Uterus (tissue), 2 donors: ENCODE data around the gene GPX1.
"Not testable (repeated sequence)": the region's sequence is repeated elsewhere in the genome, so short reads cannot be mapped to it uniquely, and the experiment has no call there.

ENCODE experiments used
- POLR2A ChIP-seq, 2 donors: fragments of 450-650 bp; IDR thresholded peaks; one replicate each; pipeline ENCODE4 v1.6.1; 2016; ENCODE audit warnings: antibody characterized with exemption in 2 of 2, mild to moderate bottlenecking in 1 of 2, moderate library complexity in 1 of 2
- TF ChIP-seq, protein P1 (sequence below), 4 experiments: fragments of 200-600 bp in 2 of 4; fragments of 450-650 bp in 2 of 4; sonication (generic) in 2 of 4; IDR thresholded peaks; one replicate each; pipeline ENCODE4 v1.5.1; 2016 to 2019; ENCODE audit warnings: antibody characterized with exemption in 4 of 4, mild to moderate bottlenecking in 2 of 4, moderate library complexity in 1 of 4

DNA sequence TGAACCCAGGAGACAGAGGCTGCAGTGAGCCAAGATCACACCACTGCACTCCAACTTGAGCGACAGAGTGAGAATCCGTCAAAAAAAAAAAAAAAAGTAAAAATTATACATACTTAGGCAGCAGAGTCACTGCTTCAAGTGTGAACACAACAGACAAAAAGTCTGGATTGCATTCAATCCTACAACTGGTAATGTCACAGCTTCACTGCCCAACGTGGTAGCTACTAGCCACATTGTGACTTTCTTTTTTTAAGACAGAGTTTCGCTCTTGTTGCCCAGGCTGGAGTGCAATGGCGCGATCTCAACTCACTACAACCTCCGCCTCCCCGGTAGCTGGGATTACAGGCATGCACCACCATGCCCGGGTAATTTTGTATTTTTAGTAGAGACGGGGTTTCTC, 33.2 kb upstream of the GPX1 start:
- TF ChIP-seq POLR2A (IDR thresholded peaks at IDR 0.05): not testable (repeated sequence)
- TF ChIP-seq, protein P1, sequence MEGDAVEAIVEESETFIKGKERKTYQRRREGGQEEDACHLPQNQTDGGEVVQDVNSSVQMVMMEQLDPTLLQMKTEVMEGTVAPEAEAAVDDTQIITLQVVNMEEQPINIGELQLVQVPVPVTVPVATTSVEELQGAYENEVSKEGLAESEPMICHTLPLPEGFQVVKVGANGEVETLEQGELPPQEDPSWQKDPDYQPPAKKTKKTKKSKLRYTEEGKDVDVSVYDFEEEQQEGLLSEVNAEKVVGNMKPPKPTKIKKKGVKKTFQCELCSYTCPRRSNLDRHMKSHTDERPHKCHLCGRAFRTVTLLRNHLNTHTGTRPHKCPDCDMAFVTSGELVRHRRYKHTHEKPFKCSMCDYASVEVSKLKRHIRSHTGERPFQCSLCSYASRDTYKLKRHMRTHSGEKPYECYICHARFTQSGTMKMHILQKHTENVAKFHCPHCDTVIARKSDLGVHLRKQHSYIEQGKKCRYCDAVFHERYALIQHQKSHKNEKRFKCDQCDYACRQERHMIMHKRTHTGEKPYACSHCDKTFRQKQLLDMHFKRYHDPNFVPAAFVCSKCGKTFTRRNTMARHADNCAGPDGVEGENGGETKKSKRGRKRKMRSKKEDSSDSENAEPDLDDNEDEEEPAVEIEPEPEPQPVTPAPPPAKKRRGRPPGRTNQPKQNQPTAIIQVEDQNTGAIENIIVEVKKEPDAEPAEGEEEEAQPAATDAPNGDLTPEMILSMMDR (IDR thresholded peaks at IDR 0.05): not testable (repeated sequence)
